NCI-H146 treated with DMSO at 0.1 percent for 48 hours (cell line): ENCODE measurements around the gene ZNF563.

Experiments used
- DNase-seq: peaks from one replicate; lab custom pipeline; 2025; ENCODE audit not compliant: unreplicated experiment; lab: John Stamatoyannopoulos, UW

Gene ZNF563

GRCh38 chr19:12295191-12295590 is 38.2 kb downstream of the ZNF563 start:
- no peak for DNase-seq

GRCh38 chr19:12294249-12295158 is 38.9 kb downstream of the ZNF563 start, which contains the start of gene ZNF44:
TSS of gene ZNF44 (minus strand) at chr19:12294883. CDS start at chr19:12294694, 189 bp downstream.
- DNase-seq = peak; percentile 97

GRCh38 chr19:12293777-12294248 is 39.6 kb downstream of the ZNF563 start:
- peak; percentile 45 for DNase-seq

GRCh38 chr19:12289790-12290065 is 43.7 kb downstream of the ZNF563 start:
- no peak for DNase-seq

- no peak for DNase-seq
Measured at GRCh38 chr19:12287958-12288500, 45.4 kb downstream of the ZNF563 start.

- DNase-seq = no peak
Measured at GRCh38 chr19:12284631-12285030, 48.8 kb downstream of the ZNF563 start.

- DNase-seq = no peak
Measured at GRCh38 chr19:12284226-12284625, 49.2 kb downstream of the ZNF563 start.

- no peak for DNase-seq
Measured at GRCh38 chr19:12278713-12279112, 54.7 kb downstream of the ZNF563 start.

GRCh38 chr19:12272980-12273901 is 60.2 kb downstream of the ZNF563 start:
- no peak for DNase-seq

GRCh38 chr19:12272386-12272785 is 61.0 kb downstream of the ZNF563 start:
- DNase-seq = no peak

- DNase-seq = no peak
Measured at GRCh38 chr19:12270854-12271253, 62.6 kb downstream of the ZNF563 start.
